Measurements from ENCODE around the gene COBLL1.

The COBLL1 gene

DNA sequence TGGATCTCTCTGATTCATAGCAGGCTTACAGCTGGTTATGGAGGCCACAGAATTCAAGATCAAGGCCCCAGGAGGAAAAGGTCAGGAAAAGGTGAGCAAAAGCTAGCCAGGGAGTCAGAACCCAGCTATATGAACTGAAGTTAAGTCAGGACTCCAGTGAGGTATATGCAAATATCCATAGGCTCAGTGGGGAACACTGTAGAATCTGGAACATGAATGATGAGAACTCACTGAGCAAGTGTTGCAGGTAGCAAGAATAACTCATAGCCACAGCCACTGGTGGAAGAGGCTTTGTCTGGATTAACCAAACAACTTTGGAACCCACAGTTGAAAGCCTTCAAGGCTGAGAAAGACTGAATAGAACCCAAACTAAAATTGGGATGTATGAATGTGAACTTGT, 24.7 kb downstream of the COBLL1 start:
- DNase-seq: no peak

DNA sequence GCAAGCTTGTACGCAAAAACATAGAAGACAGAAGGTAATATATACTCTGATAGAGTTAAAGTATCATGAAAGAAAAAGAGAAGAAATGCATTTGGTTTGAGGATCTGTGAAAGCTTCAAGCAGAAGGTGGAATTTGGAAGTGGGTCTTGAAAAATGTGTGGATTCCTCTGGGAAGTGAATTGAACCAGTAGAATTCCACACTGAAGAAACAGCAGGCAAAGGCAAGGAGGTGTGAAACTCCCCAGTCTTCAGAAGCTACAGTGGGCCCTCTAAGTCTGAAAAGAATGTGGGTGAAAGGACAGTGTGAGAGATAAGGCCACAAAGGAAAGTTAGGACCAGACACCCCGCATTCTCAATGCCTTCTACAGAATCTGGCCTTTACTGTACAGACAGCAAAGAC, 25.6 kb downstream of the COBLL1 start:
- DNase-seq: no peak

DNA sequence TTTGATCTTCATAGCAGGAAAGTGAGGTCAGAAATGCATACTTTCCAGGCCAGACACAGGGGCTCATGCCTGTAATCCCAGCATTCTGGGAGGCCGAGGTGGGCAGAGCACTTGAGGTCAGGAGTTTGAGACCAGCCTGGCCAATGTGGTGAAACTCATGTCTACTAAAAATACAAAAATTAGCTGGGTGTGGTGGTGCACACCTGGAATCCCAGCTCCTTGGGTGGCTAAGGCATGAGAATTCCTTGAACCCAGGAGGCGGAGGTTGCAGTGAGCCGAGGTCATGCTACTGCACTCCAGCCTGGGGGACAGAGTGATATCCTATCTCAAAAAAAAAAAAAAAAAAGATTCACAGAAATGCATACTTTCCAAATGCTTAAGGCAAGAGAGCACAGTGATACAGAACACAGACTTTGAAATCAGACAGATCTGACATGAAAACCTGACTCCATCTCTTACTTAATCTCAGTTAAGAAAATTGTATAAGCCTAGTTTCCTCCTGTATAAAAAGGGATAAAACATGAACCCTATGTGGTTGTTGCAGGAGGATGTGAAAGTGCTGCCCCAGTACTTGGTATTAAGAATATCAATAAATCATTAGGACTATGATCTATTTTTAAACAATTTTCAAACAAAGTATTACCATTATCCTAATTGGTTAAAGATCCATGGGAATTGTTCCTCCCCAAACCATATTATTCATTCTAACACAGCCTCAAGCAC, 26.4 kb downstream of the COBLL1 start:
- DNase-seq: no peak

DNA sequence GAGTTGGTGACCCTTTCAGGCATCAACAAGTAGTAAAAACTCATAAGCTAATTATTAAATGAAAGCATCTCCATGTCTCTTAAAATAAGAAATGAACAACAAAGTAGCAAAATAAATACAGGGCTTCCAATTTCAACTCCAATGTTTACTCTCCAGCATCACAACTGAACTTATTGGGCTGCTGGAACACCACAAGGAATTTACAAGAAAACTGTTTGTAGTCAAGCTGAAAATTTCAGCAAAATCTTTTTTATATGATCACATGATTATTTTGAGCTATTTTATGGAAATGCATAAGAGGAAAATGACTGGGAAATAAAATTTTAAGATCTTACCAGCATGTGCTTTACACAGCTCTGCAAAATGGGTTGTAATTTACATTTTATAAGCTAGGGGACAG, 28.1 kb downstream of the COBLL1 start:
- DNase-seq: no peak

DNA sequence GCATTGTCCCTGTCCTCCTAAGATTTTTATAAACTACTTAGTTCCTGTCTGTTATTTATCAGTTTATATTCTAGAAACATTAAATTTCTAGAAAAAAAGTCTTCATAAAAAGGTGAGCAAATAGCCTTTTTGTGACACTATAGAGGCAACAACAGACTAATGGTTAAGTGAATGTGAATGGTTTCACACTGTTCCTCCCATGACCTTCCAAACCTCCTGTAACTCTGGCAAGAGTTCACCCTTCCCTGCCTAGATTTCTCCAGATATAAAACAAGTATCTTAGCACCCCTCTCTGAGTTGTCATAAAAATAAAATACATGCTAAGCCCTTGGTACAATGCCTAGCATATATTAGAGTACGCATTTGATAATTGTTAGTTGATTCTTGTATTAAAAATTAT, 29.2 kb downstream of the COBLL1 start:
- no peak for DNase-seq

DNA sequence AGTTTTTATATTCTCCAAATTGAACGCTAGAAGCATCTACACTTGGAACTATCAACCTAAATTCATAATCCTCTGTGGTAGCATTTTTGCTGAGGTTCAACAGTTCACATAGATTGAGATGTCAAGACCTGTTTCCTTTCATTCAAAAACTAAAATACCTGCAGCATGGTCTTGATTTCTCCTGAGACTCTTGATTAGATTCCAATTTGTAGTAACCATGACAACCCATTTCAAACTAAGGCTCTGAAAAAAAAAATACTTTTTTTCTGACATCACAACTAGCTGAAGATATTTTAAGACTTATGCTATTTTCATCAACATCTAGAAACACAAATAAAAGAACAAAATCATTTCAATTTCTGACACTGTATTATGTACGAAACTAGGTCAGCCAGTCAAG, 29.8 kb downstream of the COBLL1 start:
- no peak for DNase-seq

DNA sequence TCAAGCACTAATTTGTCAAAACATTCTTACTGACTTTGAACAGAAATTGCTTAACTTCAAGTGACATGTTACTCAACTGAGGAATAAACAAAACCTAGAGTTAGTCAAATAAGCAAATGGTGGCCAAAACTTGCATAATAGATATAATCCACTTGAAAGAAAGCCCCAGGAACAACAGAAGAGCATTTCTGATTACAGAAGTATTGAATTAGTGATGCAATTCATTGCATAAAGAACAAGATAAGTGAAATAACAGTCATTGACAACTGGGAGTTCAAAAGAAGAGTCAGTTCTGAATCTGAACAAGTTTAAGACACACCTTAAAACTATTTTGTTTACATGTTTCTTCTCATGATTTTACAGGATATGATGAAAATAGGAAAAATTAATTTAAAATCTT, 30.8 kb downstream of the COBLL1 start:
- no peak for DNase-seq

DNA sequence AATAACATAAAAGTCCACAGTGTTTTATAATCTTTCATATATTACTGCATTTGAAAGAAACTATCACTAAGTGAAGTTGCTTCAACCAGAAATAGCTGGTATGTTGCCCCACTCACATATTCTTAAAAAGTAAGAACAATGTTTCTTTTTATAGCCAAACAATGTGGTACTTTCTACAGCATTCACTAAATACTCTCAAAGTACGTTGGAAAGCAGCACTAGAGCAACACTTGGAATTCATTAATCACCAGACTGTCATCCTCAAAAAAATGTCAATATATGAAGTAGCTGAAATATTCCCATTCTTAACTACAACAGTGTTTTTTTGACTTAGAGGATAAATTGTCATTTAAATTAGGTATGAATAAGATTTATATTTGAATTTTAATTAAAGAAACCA, 32.8 kb downstream of the COBLL1 start:
- no peak for DNase-seq

DNA sequence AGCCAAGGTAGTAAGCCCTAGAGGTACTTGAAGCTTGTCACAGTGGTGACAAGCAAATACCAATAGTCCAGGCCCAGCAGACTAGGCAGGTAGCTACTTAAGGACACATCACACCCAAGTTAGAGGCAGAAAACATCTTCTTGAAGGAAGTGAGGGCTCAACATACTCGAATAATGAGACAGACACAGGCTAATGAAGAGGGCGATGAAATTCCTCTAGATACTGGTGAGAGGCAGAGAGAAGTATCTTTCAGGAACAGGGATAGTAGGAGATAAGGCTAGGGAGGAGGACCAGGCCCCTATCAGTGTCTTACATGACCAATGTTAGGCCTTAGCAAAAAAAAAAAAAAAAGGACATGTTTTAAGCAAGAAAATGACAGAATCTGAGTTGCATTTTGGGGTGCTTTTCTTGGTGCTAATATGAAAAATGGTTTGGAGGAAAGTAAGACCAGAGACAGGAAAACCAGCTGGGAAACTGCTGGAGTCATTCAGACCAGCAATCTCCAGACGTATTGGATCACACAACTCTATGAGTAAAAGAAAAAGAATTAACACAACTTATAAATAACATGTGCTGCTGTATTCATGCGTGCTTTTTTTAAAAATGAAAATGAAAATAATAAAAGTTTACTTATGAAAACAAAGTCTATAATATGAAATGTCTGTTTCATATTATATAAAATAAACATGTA, 37.7 kb downstream of the COBLL1 start:
- no peak for DNase-seq

DNA sequence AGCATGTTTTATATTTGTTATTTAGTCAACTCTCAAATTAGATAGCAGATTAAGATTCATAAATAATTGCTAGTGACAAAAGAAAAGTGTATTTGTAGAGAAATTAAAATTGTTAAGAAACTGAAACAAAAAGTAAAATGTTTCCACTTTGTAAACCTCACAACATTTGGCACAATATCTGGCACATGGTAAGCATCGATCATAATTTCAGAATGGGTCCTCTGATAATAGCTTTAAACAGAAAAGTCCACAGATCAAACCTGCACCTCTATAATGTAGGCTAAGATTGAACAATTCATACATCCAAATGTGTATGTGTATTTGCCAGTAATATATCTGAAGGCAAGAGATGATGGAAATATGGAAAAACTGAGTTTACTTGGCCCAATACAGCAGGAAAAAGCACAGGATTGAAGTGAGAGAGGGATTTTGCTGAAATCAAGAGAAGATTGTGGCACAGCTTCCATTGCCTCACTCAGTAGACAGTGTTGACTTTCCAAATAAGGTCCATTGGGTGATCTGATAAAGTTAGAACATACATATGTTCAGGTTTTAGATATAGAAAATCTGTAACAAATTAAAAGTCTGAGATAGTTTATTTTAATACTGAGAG, 39.4 kb downstream of the COBLL1 start:
- DNase-seq: no peak

DNA sequence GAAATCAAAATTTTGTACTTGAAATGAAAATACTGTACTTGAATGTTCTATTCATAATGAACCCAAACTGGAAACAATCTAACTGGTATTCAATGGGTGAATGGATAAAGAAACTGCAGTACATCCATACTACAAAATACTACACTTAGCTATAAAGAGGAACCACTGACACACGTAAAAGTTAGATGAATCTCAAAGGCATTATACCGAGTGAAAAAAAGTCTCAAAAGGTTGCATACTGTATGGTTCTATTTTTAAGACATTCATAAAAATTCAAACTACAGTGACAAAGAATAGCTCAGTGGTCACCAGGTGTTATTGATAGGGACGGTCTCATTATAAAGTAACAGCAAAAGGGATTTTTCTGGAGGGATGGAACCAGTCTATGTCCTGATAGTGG, 41.1 kb downstream of the COBLL1 start:
- DNase-seq: no peak

DNA sequence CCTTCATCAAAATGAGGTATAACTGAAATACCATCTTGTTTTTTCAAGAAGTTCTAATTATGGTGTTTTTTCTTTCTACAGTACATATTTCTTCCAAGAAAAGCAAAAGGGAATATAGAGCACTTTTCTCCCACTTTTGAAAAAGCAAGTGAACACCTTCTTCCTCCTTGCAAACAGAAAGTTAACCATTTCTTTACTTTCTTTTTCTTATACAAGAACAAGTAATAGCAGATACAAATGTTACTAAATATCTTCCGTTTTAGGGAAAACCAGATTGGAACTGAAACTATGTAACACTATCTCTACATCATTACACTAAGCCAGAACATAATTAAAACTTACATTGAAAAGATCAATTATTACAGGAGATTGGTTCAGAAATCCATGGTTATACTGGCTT, 44.0 kb downstream of the COBLL1 start:
- DNase-seq: no peak

DNA sequence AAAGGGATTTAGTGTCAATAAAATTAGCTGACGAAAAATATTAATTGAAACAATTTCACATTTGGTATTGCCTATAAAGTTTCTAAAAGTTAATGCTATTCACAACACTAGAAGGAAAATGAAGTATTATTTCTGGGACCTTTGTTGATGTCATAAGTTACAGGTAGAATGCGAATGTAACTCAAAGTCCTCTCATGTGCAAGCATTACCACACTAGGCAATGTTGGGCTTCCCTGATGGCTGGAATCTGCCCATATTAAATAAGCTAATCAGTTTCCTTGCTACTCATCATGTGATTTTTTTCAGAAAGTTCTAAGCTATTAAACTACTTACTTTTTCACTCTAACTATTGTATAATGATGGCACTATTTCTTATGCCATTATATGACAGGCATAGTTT, 44.6 kb downstream of the COBLL1 start:
- no peak for DNase-seq

DNA sequence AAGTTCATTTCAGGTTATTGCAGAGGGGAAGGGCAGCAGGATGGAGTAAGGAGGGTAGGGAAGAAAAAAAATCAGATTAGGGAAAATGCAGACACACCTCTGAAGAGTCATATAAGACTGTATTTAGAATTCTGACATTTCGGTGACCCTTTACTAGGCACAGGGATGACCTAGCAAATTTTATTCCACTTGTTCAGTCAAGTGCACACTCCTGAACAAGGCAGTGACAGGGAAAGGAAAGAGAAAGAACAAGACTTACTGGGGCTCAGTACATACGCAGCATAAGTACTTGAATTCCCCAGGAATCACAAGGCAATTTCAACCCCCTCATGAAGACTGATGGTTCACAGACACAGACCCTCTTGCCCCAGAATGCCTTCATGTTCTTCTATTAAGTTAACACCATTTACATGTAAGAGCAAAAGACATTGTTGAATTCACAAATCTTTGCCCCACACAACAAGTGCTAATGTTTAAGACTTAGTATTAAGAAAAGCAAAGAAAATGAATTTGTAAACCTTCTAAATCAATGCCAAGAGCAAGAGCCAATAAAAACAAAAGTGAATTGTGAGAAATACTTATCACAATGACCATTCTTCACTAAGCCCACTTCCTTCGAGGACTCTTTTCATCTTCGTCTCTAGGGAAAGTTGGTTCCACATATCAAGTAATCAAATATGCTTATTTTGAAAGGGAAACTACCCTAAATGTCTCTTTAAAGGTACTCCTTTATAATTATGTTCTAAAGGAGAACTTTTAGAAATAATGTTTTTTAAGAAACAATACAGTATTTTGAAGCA, 47.0 kb downstream of the COBLL1 start:
- no peak for DNase-seq

DNA sequence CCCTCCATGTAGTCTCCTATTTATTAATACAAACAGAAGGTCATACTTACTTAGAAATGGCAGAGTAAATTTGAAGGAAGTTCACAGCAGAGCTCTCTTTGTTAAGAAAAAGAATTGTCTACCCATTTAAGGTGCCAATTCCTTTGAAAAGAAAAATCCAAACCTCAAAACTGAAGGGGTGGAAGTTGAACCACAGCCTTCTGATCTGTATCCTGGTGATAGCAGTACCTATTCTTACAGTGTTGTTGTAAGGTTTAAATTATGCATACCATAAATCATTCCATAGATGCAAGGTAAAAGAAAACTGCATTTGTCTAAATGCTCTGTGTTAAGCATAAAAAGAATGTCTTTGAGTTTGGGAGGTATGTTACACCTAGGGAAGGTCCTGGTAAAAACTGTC, 47.6 kb downstream of the COBLL1 start:
- DNase-seq: no peak

DNA sequence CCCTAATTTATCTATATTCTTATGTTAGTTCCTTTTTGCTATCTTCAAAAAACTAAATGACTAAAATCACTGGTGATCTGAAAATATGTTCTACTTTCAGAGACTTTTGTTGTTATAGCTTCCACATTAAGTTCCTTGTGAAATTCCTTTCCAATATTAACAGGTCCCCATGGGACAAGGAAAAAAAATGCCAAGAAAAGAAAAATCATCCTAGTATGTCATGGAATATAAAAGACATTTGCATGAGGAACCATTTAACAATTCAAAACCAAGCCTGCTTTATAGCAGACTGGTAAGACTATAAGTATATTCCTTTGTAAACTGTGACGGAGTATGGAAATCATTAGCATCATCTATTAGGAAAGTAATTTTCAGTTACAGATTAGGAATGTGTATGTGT, 48.1 kb downstream of the COBLL1 start:
- no peak for DNase-seq

DNA sequence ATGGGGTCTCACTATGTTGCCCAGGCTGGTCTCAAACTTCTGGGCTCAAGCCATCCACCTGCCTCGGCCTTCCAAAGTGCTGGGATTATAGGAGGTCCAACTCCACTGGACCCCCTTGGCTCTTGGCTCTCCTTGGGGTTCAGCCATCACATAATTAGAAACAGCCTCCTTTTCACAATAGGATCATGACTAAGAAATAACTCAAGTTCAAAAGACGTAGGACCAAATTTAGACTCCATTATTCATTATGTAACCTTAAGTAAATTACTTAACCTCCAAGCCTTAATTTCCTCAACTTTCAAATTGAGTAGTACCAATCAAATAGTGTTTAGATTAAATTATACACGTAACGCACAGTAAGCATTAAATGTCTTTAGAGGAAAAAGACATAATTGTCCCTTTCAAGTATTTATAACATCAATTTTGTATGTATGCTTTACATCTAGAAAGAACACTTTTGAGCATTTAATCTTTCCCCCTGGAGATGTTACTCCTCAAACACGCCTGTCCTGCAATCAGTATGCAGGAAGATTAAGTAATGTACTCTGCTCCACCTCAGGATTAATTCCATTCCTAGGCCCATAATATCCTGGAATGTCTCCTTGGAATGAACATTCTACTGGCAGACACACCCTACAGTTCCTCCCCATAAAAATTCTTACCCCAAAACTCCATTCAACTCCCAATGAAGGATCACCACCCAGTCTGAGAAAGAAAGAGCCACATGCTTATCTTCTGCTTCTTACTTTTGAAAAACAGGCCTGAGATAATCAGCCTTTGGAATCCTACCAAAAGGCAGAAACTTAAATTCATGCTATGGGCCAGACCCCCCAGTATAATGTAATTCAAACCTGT, 49.1 kb downstream of the COBLL1 start:
- DNase-seq: no peak

DNA sequence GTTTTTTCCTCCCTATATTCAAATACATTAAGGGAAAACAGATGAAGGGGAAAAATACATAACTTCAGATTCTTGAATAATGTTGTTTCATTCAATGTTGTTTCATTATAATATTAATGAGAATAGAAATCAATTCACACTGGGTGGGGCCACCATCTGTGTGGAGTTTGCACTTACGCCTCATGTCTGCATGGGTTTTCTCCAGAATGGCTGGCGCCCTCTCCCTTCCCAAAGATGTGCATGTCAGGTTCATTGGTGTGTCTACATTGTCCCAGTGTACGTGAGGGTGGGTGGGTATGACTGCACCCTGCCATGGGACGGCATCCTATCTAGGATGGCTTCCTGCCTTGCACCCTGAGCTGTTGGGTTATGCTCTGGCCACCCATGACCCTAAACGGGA, 51.7 kb downstream of the COBLL1 start:
- DNase-seq: no peak

DNA sequence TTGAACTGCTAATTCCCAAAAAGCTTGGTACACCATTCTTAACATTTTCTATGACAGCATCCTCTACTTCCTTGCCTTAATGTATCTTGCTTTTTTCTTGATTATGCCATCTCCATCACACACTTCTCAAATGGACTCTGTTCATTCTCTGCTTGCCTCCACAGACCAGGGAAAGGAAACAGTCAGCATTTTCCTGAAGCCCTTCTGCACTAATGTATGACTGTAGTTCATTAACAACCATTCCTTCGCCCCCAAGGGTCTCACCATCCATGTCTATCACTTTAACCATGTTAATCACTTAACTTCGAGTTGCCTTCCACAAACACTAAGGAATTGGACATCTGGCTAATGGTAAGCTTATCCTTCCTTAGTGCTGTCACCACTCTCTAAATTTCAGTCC, 54.8 kb downstream of the COBLL1 start:
- no peak for DNase-seq

DNA sequence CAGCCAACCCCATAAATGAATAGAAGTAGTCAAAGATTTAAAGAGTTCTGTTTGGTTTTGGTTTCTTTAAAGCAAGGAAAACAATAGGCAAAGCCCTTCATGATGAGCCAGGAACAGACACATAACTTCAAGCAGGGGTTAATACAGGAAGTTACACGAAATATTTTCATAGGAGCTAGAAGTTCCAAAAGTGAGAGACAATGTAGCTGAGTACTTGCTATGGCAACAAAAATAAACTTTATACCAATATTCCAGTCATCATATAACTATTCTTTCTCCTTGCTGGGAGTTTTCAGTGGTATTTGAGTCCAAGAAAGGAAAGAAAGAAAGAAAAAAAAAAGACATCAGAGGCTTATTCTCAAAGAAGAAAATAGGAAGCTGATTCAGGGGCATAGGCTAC, 56.2 kb downstream of the COBLL1 start:
- no peak for DNase-seq

DNA sequence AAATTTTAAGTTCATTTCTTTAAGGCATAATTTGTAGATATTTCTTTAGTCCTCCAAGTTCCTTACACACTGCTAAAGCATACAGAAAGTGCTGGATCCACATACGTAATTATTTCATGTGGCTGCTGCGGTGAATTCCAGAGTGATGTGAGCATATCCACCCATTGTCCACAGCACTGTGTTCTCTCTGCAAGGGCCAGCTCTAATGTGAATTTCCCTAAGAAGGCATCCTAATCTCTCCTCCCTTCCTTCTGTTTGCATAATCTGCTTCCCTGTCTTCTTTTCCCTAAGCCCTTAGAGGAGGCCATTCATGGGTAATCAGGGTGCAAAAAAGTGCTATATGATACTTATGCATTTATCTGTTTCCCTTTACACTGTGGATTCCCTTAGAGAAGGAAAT, 57.2 kb downstream of the COBLL1 start:
- DNase-seq: no peak

DNA sequence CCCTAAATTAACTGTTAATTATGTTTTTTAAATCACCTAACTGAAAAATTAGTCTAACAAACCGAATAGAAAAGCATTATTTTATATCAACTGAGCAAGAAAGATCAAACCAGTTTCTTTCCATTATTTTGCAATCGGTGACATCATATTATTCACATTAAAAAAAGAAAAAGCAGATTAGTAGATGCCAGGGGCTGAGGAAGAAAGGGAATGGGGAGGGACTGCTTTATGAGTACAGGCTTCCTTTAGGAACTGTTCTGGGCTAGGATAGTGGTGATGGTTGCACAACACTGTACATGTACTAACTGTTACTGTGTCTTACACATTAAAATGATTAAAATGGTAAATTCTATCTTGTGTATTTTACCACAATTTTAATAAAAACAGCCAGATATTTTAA, 59.3 kb downstream of the COBLL1 start:
- DNase-seq: no peak

DNA sequence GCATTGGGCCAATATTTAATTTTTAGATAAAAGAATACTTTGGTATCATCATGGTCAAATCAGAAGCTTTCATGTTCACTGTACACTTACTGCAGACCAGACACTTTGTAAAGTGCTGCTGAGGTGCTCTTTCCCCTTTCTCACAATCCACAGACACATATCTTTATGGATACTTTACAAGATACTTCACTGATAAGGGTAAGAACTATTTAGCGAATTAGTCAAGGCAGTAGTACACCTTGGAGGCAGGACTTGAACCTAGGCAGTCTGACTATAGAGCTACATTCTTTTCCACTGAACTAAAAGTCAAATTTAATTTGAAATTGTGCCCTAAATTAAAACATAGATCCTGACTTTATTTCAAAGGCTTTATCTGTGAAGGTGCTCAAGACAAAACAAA, 60.2 kb downstream of the COBLL1 start:
- no peak for DNase-seq
